SW 1271 (cell line): ENCODE measurements around the gene SLC35G6.
"Not testable (repeated sequence)": the region's sequence is repeated elsewhere in the genome, so short reads cannot be mapped to it uniquely, and the experiment has no call there.

ENCODE experiments used
- DNase-seq, 2 experiments: peaks; one replicate each; lab custom pipeline; 2025; lab: John Stamatoyannopoulos, UW

SLC35G6 gene

GRCh38 chr17:7479213-7480088 is 1.8 kb upstream of the SLC35G6 start, which contains the start of gene ZBTB4:
Gene ZBTB4 (minus strand): TSS chr17:7479631. CDS start chr17:7466801, 12,830 bp downstream.
- peak in 1 of 2 experiments; percentile 15 for DNase-seq

- no peak for DNase-seq
Observed at GRCh38 chr17:7480089-7480384, 1.2 kb upstream of the SLC35G6 start.

GRCh38 chr17:7481842-7482741 is 846 bp downstream of the SLC35G6 start:
- not testable (repeated sequence) for DNase-seq

GRCh38 chr17:7482742-7483088 is 1.5 kb downstream of the SLC35G6 start:
- not testable (repeated sequence) for DNase-seq

GRCh38 chr17:7483255-7484066 is 2.2 kb downstream of the SLC35G6 start:
- peak; percentile 78 to 93 for DNase-seq

GRCh38 chr17:7484067-7484918 is 3.0 kb downstream of the SLC35G6 start, which contains the start of gene POLR2A:
Gene POLR2A (plus strand): TSS chr17:7484366.
- DNase-seq: peak; percentile 86 to 96

- no peak for DNase-seq
Observed at GRCh38 chr17:7484919-7485377, 3.7 kb downstream of the SLC35G6 start.

- no peak for DNase-seq
Observed at GRCh38 chr17:7486181-7486580, 4.9 kb downstream of the SLC35G6 start.

GRCh38 chr17:7490144-7490543 is 8.9 kb downstream of the SLC35G6 start:
- no peak for DNase-seq

GRCh38 chr17:7491583-7491982 is 10.3 kb downstream of the SLC35G6 start:
- DNase-seq: no peak

GRCh38 chr17:7493941-7494340 is 12.7 kb downstream of the SLC35G6 start:
- no peak for DNase-seq

- DNase-seq: no peak
Observed at GRCh38 chr17:7495906-7496434, 14.7 kb downstream of the SLC35G6 start.

GRCh38 chr17:7496470-7497183 is 15.4 kb downstream of the SLC35G6 start:
- DNase-seq: no peak

GRCh38 chr17:7497228-7497627 is 16.0 kb downstream of the SLC35G6 start:
- no peak for DNase-seq

- DNase-seq: no peak
Observed at GRCh38 chr17:7497636-7498035, 16.4 kb downstream of the SLC35G6 start.

GRCh38 chr17:7499161-7499560 is 17.9 kb downstream of the SLC35G6 start:
- no peak for DNase-seq

GRCh38 chr17:7501729-7502128 is 20.5 kb downstream of the SLC35G6 start:
- DNase-seq: no peak

GRCh38 chr17:7502171-7502847 is 21.1 kb downstream of the SLC35G6 start:
- DNase-seq: no peak

GRCh38 chr17:7502987-7503386 is 21.7 kb downstream of the SLC35G6 start:
- no peak for DNase-seq
